ENCODE measurements around the gene COL8A2.

- TF ChIP-seq CTCF (IDR thresholded peaks at IDR 0.05 in 4 of 5, conservative IDR thresholded peaks at IDR 0.05 in 1 of 5) (no peak), POLR2A (IDR thresholded peaks at IDR 0.05) (no peak)
Measured at GRCh38 chr1:36139521-36139920, 14.5 kb upstream of the COL8A2 start.
